ENCODE measurements around the gene SWAP70.
A peak's percentile ranks its signal among the peaks of the same experiment; 100 is the strongest.
"Not testable (repeated sequence)": the region's sequence is repeated elsewhere in the genome, so short reads cannot be mapped to it uniquely, and the experiment has no call there.

SWAP70 gene

DNA sequence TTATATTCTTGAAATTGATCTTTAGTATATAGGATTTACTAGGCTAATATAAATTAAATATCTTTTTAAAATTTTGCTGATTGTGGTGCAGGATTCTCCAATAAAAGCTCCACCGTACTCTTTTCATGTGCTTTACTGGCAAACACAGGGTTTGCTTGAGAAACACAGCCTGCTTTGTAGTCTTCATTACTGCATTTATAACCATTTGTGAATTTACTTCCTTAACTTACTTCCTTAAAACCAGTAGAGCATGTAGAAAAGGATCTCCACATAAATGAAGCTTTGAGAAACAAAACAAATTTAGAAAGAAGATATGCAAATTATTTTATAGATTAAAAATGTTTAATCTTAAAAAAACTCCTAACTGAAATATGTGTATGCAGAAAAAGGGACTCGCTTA, 28.8 kb downstream of the SWAP70 start:
- peak; percentile 37 to 78 (median 63) for DNase-seq

DNA sequence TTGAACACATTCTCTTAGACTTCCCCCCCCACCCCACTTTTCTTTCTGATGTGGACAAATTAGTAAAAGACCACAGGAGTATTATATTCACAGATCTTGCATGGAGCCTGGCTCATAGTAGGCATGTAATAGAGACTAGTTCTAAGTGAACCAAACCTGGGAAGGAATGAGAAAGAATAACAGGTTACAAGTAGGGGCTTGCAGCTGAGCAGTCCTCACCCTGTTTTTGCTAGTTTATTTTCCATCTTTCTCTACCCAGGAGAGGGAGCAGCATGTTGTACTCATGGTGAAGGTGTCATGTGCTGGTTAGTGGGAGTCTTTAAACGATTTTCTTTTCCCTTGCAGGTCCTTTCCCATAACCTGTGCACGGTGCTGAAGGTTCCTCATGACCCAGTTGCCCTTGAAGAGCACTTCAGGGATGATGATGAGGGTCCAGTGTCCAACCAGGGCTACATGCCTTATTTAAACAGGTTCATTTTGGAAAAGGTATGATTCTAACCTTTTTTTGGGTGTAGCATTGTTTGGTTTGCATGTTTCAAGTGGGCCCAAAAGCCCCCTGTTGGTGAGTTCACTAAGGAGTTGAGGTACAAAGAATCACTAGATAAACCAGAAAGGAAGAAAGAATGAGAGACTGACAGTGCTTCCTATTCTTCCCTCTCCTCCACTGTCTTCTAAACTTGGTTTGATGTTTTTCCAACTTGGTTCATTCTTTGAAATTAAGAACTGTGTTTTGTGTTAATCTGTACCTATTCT, 30.1 kb downstream of the SWAP70 start:
- DNase-seq = no peak

DNA sequence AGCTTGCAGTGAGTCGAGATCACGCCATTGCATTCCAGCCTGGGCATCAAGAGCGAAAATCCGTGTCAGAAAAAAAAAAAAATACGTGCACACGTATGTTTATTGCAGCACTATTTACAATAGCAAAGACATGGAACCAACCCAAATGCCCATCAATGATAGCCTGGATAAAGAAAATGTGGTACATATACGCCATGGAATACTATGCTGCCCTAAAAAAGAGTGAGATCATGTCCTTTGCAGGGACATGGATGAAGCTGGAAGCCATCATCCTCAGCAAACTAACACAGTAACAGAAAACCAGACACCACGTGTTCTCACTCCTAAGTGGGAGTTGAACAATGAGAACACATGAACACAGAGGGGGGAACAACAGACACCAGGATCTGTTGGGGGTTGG, 31.4 kb downstream of the SWAP70 start:
- DNase-seq = not testable (repeated sequence)

DNA sequence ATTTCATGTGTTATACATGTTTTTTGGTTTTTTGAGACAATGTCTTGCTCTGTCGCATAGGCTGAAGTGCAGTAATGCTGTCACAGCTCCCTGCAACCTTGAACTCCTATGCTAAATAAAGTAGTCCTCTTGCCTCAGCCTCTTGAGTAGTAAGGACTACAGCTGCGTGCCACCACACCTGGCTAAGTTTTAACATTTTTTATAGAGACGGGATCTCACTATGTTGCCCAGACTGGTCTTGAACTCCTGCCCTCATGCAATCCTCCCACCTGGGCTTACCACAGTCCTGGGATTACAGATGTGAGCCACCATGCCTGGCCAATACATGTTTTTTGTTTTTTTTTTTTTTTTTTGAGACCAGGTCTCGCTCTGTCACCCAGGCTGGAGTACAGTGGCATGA, 33.9 kb downstream of the SWAP70 start:
- DNase-seq = no peak

DNA sequence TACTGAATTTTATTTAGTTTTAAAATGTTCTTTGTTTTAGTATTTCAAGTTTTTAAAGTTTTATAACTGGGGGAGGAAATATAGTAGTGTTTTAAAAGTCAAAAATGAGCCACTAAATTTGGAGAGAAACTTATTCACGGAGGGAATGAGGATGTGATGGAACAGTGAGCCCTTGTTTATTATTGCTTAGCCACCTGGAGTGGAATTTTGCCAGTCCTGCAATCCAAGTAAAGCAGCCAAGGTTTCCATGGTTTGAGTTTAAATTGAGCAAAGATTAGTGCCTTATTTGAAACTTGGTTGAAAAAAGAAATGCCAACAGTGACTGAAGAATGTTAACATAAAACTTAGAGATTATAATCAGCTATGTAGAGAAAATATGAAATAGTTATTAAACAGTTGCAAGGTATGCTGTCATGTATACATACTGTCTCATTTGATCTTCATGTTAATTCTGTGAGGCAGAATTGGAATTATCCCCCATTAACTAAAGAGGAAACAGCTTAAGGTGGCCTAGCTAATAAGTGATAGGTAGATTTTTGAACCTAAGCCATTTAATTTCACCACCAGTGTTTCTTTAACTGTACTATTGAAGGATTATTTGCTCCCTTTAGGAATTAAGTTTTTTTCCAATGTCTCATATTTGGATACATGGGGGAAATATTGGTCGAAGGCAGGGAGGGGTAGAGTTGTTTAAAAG, 36.4 kb downstream of the SWAP70 start:
- DNase-seq = no peak

DNA sequence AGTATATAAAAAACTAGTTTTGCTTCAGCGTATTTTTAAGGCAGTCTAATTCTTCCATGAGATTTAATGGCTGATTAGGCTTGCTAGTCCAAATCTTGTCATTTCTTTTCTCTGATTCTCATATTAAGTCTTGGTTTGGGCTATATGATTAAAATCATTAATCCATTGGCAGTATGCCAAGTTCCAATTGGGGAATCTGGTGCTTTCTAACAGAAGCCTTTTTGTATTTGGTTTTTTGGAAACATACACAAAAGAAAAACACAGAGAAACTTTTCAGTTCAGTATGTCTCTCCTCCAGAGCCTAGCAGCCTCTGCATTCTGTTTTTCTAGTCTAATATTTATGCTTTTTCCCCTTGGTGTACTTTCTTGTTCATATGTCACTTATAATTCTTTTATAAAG, 37.9 kb downstream of the SWAP70 start:
- DNase-seq = no peak

DNA sequence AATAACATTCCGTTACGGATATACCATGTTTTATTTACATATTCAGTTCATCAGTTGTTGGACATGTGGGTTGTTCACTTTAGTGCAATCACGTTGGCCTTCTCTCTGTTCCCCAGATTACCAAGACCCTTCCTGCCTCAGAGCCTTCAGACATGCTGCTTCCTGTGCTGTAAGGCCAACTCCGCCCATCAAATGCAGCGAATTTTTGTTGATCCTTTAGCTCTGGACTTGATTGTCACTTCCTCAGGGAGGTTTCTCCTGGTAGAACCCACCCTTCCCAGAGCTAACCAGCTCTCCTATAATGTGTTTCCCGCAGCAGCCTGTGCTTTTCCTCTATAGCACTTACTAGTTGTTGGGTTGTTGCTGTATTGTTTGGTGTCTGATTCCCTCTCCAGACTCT, 39.4 kb downstream of the SWAP70 start:
- DNase-seq = peak in 2 of 4 experiments; percentile 24 to 27

DNA sequence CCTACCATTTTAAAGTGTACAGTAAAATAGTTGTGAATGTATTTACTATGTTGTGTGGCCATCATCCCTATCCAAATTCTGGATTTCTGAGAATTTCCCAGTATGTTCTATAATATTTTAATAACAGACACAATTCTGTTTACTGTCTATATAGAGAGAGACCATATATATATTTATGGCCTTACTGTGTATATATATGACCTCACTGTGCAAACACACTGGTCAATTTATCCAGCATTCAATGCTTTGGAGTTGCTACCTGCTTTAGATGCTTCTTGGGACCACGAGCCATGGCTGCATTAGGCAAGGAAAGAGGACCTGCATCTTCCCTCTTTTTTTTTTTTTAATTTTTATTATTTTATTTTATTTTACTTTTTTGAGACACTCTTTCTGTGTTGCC, 40.2 kb downstream of the SWAP70 start:
- no peak for DNase-seq

DNA sequence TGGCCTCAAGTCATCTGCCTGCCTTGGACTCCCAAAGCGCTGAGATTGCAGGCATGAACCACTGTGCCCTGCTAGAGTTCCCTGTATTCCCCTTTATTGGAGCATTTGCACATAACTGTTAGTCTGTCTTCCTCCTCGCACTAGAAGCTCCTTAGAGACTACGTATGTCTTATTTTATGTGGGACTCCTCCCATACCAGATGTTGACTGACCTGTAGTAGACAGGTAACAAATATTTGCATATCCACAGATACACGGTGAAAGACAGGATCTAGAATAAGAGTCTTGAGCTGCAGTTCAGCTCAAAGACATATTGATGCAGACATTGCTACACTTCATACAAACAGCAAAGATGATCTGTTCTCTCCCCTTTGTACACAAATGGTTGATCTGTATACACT, 40.7 kb downstream of the SWAP70 start:
- DNase-seq = no peak

DNA sequence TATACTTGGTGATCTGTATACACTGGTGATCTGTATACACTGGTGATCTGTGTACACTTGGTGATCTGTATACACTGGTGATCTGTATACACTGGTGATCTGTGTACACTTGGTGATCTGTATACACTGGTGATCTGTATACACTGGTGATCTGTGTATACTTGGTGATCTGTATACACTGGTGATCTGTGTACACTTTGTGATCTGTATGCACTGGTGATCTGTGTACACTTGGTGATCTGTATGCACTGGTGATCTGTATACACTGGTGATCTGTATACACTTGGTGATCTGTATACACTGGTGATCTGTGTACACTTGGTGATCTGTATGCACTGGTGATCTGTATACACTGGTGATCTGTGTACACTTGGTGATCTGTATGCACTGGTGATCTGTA, 41.5 kb downstream of the SWAP70 start:
- DNase-seq = not testable (repeated sequence)

DNA sequence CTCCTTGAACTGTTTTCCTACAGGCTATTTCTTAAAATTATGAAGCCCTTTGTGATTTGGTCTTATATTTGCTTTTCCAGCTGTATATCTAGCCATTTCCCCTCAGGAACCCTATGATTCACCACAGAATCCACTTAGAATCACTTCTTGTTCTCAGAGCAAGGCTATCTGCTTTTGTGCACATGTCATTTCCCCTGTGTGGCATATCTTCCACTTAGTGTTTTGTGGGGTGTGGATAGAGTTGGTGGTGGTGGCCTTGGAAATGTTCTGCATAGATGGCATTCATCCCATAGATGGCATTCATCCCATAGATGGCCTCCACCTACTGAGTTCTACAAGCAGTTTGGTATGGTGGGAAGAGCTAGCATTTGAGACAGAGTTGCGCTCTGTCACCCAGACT, 44.7 kb downstream of the SWAP70 start:
- peak; percentile 27 to 75 (median 44) for DNase-seq

DNA sequence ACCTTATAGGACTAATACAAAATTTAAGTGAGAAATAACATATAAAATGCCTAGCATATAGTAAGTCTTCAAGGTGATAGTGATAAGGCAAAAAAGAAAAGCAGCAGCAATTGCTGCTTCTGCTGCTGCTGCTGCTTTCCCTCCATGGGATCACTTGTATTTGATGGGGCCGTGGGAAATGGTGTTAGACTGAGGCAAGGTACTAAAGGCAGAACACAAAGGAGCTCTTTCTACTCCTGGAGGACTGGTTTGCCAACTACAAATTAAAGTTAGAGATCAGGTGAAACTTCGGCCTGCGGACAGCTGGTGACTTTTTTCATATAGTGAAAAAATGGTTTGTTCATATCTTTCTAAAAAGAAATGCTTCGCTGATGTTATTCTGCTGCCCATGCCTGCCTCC, 46.3 kb downstream of the SWAP70 start:
- DNase-seq = no peak

DNA sequence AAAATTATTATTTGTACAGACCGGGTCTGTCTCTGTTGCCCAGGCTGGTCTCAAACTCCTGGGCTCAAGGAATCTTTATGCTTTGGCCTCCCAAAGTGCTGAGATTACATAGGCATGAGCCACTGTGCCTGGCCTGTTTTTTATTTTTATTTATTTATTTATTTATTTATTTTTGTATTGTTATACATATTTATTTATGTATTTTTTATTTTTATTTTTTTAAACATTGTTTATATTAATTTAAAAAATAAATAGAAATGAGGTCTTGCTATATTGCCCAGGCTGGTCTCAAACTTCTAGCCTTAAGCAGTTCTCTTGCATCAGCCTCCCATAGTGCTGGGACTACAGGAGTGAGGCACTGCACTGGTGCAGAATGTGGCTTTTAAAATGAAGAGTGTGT, 47.0 kb downstream of the SWAP70 start:
- no peak for DNase-seq

DNA sequence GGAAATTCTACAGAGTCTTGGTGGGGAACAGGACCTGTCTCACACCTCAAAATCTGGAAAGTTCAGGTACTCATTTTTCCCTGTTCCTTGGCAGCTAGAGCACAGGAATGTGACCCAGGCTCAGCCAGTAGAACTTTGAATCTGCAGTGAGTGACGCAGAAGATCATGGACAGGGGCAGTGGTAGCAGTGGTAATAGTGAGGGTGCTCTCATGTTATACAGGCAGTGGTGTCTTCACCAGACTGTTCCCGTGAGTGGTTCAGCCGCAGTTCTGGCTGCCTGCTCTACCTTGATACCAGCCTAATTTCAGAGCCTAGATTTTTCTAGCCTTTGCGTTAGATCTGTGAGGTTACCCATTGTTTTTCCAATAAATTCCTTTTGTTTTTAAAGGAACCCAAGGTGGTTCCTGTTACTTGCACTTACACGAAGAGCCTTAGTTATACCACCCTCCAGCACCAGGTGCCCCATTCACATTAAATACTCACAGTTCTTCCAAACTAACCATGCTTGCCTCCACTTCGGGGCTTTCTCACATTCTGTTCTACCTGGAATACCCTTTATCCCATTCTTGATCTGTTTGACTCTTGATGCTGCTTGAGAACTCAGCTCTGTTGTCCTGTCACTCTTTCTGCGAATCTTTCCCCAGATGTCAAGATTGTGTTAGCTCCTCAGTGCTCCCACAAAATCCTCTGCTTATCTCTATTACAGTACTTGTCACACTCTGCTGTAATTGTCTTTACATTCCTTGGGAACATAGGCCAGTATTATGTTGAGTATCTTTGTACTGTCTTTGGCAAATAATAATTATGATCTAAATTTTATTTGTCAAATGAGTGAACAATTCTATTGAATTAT, 47.8 kb downstream of the SWAP70 start:
- no peak for DNase-seq

DNA sequence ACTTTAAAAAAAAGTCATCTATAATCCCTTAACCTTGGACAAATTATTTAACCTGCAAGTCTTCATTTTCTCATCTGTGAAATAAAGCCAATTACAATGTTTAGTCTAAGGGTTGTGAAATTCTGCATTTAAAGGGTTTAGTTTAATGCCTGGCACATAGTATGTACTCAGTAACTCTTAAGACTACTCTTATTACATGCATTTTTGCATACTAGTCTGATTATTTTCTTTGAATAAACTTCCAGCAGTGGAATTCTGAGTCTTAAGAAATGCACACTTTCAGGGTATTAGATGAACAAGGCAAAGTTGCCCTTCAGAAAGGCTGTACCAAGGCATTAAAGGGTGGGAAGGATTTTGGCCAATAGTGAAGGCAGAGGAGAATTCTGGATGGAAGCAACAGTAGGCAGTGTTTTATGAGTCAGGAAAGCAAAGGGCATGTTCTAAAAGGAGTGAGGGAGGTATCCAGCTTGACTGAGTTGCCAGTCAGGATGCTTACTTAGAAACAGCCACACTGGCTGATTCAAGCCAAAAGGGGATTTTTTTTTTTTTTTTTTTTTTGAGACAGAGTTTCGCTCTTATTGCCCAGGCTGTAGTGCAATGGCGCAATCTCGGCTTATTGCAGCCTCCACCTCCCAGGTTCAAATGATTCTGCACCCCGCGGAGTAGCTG, 50.5 kb downstream of the SWAP70 start:
- DNase-seq = no peak

DNA sequence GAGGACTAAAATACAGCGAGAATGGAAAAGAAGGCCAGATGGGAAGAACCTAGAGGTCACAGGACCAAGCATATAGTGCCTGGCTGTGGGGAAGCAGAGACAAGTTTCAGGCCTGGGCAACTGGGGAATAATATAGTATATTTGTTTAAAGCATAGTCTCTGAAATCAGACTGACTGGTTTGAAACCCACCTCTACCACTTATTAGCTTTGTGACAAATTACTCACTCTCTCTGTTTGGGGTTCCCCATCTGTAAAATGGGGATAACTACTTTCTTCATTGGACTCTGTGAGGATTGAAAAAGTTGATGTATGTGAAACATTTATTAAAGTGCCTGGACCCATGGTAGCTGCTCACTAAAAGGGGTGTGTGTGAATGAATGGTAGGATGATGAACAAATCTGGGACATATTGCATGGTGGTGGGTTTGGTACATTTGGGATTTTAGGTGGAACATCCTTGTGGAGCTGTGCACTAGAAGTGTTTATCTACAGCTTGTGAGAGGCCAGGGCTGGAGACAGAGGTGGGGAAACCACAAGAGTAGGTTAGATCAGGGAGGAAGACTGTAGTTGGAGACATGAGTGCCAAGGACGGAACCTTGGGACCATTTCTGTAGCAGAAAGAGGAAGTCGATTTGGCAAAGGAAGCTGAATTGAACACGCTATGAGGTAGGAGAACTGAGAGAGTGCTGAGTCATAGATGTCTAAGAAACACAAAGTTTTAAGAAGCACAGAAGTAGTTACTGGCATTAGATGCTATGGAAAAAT, 52.6 kb downstream of the SWAP70 start:
- DNase-seq = peak; percentile 80 to 96 (median 88)

DNA sequence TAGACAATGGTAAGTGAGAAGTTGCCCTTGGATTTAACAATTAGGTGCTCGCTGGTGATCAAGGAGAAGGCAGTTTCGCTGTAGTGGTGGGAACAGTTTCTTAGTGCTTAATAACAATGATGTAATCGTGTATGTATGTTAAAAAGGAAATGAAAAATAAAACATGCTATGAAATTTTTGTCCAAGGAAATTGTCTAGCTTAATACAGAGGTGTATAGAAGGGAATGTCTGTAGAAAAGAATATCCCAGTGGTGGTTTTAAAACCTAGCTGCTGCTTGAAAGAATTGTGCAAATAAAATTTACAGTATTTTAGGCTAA, 53.1 kb downstream of the SWAP70 start:
- no peak for DNase-seq

DNA sequence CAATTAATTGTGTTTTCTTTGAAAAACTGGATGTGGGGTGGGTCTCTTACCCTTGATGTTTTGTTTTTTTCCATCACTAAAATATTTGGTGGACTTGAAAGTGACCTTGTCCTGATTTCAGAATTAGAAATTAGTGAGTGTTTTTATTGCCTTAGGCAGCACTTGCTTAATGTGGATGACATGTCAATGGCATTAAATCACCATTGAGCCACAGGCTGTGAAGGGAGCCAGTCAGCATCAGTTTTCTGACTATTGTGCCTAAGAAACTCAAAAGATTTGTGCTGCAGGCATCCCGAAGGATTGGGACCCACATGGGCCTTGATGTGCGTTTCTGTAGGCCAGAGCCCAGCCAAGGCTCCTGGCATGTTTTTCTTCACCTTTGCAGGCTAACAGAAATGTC, 53.8 kb downstream of the SWAP70 start:
- peak in 1 of 4 experiments; percentile 36 for DNase-seq

DNA sequence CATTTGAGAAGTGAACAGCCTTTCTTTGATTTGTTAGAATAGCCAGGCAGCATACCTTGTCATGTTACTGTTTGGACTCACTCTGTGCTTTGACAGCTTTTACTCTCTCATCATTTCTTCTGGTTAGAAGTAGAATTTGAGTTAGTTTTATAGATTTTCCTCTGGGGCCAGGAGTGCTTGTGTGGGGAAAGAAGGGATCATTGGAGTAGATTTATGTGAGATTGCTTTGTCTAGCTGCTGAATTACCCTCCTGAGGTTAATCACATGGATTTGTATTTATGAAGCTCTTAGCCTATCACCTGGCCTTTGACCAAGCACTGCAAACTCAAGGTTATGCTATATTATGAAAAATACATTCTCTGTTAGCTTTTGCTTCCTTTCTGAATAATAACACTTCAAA, 54.3 kb downstream of the SWAP70 start:
- DNase-seq = no peak

DNA sequence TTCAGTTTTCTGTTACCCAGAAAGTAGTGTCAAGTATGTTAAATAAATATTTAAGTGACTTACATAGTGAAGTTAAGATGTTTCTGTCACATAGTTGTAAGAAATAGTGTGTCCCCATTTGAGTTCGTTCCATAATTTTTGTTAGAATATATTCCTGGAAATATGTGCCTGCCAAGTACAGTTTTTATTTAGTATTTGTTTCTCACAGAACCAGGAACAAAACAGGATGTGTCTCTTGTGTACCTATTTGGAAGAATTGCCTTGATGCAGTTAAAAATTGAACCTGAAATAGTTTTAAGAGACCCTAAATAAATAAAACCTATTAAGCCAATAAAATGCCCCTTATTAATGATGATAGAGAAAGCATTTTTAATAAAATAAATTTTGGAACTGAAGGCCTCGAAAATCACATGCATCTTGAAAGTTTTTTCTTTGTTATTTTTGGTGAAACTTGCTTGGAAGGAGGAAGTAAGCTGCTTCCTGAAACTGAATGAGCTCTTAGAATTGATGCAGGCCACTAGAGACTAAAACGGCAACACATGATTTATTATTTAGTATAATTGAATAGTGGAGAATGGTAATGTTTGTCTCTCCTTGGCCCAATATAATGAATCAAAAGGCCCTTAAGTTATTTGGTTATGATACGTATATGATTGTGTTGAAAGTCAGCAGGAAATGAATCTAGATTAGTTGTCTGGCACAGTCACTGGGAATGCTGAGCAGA, 55.9 kb downstream of the SWAP70 start:
- peak; percentile 29 to 71 (median 47) for DNase-seq

DNA sequence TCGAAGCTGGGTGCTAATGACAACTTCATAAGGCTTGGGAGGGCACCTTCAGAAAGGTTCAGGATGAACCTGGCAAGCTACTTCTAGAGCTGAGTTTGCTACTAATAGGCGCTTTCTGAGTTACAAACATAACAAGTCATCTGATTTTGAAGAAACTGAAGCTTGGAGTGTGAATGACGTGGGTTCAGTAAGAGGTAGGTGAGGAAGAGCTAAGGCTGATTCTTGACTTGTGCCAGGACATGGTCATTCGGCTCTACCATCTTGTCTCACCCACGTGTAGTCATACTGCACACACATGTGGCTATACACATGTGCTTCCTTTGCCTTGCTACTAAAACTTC, 56.4 kb downstream of the SWAP70 start:
- peak; percentile 13 to 33 (median 24) for DNase-seq

DNA sequence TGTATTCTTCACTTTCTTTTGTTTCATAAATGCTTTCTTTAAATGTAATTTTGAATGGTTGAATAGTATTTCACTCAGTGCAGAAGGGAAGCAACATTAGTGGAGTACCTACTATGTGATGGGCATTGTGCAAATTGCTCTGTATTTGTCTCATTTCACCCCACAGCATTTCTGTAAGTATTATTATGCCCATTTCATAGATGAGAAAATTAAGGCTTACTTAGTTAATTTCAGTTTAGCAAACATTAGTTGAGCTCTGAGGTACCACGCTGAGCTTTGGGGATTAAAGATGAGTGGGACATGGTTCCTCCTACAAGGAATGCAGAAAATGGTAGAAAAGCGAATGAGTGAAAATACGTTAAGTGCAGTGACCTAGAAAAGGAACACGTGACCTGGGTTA, 58.1 kb downstream of the SWAP70 start:
- DNase-seq = no peak

Data from suppressor macrophage (primary cell).